NCI-H1048 (cell line): ENCODE results near the gene DAPK2.

ENCODE experiments used
- DNase-seq: peaks from one replicate; lab custom pipeline; 2025; lab: John Stamatoyannopoulos, UW

DAPK2 gene

GRCh38 chr15:63942486-63943365 is 103.6 kb downstream of the DAPK2 start:
- no peak for DNase-seq

DNA sequence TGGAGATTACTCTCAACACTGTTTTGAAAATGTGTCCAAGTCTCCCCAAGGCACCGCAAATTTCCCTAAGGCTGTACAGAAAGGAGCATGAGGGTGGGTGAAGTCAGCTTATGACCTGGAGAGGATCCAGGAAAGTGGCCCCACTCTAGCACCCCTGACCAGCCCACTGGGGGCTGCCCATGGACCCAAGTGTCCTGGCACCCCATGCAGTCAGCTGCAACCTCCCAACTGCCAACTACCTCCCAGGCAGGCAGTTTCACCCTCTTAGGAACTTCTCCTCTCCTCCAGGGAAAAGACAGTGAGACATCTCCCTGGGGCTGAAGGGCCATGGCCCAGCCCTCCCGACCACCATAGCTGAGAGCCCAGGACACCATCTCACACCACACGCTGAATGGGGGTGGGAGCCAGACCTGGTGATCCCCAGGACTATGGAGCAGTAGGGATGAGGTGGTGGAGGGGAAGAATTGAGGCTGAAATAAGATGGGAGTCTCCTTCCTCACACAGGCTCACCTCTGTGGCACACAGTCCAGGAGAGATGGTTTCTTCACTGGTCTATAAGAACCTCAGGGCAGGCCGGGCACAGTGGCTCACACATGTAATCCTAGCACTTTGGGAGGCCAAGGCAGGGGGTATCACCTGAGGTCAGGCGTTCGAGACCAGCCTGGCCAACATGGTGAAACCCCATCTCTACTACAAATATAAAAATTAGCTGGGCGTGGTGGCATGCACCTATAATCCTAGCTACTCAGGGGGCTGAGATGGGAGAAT is 104.4 kb downstream of the DAPK2 start:
- no peak for DNase-seq

DNA sequence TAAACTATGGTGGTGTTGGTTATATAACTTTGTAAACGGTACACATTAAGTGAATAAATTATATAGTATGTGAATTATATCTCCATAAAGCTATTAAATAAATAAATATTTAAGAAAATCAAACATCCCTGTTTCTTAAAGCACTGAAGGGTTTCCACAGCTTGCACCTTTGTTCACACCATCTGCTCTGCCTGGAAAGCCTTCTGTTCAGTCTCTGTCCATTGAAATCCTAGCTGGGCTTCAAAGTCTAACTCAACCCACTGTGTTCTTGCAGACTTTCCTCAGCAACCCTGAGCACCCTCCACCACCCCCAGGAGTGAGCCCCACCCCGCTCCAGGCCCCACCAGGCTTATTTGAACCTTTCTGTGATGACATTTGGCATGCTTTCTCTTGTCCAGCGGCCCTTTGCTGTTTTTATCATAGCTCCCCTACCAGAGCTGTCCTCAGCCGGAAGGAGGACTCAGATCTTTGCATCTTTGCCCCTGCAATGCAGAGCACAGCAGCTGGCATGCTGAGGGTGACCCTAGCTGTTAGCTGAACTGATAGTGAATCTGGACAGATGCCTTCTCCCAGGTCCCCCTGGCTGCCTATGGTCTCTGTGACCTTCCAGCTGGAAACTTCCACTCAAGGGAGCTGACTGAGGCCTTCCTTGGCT is 105.2 kb downstream of the DAPK2 start:
- DNase-seq = no peak

- no peak for DNase-seq
These were observed 106.7 kb downstream of the DAPK2 start for GRCh38 chr15:63939531-63940130.

DNA sequence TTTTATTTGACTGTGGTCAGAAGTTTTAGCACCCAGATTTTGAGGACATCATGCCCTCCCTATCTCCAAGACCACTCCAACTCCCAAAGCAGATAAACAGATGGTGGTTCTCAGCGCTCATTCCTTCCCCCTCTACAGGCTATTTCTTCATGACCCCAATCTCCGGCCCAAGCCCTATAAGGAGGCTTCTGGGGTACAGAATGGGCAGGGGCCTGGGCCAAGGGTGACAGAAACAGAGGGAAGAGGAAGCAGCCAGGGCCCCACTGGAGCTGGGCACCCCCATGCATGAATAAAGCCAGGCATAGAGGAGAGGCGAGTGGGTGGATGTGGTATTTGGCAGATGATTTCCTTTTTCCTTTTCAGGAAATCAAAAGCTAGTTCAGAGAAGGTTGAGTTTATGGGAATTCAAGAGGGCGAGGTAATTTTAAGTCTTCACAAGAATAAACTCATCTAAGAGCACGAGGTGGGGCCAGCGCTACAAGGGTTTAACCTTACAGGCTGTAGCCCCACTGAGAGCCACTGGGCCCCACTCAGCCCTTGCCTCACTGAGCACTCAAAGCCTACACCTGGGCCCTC is 107.7 kb downstream of the DAPK2 start:
- DNase-seq = no peak

GRCh38 chr15:63933522-63933921 is 112.8 kb downstream of the DAPK2 start:
- DNase-seq = no peak

- no peak for DNase-seq
These were observed 114.7 kb downstream of the DAPK2 start for GRCh38 chr15:63931556-63931955.

DNA sequence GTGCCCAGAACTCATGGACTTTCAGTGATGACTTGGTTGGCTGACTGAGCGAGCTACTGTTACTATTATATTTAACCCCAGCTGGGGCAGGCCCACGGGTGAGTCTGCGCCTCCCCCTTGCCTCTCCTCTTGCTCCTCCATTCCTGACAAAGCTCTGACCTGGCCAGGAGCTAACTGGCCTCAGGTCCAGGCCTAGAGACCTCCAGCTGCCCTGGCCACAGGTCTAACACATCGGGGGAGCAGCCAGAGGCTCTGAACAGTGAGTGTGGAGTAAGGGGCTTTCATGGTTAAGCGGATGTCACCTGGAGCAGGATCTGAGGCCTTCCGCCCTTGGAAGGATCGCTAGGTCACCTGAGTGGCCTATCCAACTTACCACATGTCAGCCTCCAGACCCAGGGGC is 116.3 kb downstream of the DAPK2 start:
- DNase-seq = no peak

DNA sequence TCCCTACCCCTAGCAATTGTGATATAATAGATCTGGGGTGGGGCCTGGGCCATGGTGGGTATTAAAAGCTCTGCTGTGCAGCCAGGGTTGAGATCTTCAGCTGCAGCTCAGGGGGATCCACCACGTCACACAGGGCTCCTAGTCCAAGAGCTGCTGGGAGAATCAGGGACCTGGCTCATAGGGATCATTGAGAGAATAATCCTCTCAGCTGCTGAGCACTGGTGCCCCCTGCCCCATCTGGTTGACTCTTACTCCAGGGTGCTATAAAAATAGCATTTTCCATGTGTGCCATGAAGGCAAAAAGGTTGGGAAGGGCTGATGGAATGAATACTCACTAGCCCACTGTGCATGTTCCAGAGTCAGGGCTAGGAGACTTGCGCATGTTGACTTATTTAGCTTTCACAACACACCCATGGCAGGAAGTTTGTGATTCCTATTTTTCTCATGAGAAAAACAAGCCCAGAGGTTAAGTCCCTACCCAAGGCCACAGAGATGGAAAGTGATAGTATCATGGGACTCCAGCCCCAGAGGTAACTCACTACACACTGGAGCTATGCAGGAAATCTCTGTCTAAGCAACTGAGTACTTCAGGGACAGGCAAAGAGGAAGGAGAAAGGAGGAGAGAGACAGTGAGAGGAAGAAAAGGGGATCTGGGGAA is 118.0 kb downstream of the DAPK2 start:
- no peak for DNase-seq

DNA sequence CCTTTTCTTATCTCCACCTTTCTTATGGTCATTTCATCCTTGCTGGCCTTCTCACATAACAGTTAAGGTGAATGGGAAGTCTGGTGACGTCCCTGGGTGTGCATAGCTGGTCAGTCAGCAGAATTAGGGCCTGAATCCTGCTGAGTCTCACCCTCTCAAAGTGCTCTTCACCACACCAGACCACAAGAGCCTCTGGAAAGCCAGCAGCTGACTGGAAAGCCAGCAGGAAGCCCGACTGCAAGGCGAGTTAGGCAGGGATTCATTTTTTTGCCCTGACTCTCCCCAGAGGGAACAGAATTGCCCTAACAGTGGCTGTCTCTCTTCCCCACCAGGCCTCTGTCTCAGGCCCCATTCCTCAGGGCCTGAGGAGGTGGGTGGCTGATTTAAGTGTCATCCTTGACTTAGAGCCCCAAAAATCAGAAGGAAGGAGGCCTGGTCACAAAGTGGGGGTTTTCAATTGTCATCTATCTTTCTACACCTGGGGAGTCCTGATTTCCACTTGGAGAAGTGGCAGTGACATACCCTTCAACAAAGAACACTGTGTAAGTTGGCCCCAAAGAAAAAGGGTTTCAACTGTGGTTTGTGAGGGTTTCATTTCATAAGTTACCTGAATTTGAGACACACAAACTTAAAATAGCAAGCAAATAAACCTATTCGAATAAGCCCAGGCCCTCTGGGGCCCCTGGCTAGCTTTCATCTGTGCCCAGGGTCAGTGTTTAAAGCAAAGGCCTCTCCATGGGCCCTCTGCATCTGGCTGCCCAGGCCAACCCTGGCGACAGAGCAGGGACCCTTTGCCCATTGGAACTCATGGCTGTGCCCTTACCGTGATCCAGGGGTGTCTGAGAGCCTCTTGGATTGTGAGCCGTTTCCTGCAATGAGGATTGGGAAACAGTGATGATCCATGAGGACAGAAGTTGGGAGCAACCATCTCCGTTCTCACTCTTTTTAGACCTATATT is 122.0 kb downstream of the DAPK2 start:
- no peak for DNase-seq

DNA sequence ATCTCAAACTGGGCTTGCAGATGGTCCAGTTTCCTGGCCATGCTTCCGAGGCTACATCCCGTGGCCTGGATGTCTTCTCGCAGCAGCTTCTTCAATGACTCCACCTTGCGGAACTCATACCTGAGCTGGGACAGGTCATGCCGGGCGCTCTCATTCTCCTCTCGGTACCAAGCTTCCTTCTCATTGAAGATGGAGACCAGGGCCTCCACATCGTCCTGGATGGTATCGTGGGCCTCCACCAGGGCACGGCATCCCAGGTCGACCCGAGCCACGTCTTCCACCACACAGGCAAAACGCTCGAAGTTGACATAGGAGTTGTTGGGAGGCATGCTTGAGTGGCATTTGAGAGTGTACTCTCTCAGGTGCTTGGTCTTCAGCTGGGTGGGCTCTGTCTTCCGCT is 123.4 kb downstream of the DAPK2 start:
- DNase-seq = no peak

DNA sequence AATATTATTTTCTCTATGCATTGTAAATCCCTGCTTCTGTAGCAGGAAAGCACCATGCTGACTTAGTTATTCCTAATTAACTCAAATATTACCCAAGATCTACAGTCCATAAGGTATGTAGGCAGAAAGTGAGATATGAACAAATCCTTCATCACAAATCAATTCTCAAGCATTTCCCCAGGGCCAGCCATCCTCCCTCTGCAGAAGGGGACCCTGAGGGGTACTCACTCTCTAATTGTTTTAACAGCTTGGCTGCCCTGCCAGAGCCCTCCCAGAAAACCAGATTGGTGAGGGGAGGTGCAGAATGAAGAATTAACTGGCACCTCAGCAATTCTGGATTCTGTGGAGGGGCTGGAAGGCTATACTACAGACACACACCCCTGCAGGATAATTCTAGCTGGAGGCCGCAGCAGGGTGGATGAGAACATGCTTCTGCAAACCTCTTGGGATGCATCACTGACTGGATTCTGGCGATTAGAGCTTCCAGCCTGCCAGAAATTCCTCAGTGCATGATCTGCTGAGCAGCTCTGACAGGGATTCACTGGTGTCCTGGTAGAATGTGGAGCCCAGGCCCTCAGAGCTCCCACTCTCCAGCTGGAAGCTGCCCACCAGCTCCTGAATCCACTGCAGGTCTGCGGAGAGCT is 123.9 kb downstream of the DAPK2 start:
- DNase-seq = no peak

DNA sequence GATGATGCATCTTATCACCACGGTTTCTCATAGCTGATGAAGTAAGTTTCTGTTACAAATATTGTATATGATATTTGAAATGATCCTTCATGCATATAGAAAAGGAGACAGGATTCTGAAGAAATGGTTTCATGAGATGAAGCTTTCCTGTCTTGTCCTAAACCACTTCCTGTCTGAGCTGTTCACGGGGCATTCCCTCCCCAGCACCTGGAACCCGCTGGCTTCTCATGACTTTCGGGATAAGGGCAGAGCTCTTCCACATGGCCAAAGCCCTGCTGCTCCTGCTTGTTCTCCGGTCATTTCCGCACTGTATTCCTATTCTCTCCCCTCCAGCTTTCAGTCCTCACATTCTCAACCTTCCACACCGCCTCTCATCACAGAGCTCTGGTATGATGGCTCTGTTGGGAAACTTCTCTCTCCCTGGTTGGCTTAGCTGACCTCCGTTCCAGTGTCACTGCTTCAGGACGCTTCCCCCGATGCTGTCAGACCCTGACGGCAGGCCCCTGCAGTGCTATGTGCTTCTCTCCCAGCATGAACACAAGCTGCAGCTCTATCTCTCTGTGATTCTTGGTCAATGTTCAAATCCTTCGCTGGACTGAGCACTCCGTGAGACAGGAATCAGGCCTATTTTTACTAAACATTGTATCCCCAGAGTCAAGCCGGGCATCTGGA is 125.6 kb downstream of the DAPK2 start:
- no peak for DNase-seq

- no peak for DNase-seq
These were observed 127.4 kb downstream of the DAPK2 start for GRCh38 chr15:63918901-63919348.

DNA sequence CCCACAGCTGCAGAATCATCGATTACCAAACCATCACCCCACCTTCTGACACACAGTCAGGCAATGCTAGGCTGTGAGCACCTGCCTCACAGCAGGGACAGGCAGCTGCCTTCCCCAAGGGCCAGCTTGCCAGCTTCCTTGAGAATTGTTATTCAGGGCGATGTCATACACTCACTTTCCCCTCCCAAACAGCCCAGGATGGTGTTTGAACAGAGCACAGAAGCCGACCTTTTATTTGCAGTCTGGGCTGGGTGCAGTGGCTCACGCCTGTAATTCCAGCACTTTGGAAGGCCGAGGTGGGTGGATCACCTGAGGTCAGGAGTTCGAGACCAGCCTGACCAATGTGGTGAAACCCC is 128.0 kb downstream of the DAPK2 start:
- DNase-seq = no peak

DNA sequence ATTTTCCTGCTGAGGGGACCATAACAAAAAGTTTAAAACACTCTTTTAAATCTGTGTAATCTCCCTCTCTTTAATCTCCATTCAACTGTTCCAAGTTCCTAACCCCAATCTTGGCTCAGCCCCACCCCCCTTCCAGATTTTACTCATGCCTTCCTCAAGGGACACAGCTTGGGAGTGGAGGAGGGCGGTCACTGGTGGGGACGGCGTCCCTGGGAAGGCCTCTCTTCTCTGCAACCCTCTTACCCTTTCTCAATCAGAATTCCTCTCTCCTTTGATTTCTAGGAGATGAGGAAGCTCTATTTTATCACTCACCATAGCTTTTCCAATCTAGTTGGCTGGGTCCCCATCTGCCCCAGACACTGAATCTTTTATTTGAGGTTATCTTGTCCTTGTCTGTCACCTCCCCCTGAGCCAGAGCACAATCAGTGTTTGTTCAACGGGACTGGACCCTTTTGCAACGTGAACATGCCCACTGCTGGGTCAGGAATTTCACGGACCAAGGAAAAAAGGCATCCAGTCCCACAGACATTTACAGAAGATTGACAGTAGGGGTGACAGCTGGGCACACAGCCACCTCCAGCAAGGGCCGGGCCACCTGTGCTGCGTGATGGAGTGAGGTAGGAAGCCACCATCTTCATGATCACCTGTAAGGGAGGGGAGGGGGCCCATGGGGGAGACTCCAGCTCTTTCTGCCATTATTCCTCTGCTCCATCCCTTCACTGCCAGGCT is 128.5 kb downstream of the DAPK2 start:
- DNase-seq = no peak

DNA sequence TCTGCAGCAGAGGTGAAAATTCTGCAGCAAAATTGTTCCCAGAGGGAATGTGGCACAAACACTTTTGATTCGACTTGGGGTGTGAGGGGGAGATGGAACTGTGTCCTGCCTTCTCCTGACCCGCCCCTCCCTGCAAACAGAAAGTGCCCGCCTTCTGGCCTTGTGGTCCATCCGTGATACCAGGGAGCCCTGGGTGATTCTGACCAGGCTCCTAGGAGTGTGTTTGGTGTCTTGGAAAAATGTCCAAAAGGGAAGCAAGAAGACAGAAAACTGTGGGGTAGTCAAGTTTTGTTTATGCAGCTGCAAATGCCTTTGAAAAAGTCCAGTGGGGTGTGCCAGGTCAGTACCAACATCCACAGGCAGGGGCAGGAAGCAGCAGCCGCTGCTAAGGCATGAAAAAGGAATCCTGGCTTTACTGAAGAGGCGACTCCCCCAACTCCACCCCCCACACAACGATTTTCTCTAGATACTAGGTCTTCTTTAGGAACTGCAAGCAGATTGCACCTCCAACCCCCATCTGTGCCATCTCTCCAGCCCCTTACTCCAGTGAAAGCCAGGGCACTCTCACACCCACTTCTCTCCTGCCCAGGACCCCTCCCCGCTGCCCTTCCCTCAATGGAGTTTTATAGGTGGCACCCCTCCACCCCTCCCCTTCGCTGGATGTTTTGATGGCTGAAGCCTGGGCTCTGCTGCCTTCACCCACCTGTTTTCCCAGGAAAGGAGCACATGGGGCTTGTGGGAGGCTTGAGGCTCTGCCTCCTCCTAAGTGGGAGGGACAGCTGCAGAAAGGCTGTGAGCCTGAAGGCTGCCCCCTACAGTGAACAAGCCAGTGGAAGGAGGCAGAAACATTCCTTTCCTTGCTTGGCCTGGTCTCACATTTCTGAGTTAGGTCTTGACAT is 130.2 kb downstream of the DAPK2 start:
- DNase-seq = no peak
